COR-L47 (cell line): ENCODE measurements around the gene LYRM9.
"Not testable (repeated sequence)": the region's sequence is repeated elsewhere in the genome, so short reads cannot be mapped to it uniquely, and the experiment has no call there.

Experiments used
- DNase-seq: peaks from one replicate; lab custom pipeline; 2025; lab: John Stamatoyannopoulos, UW

LYRM9 gene

DNA sequence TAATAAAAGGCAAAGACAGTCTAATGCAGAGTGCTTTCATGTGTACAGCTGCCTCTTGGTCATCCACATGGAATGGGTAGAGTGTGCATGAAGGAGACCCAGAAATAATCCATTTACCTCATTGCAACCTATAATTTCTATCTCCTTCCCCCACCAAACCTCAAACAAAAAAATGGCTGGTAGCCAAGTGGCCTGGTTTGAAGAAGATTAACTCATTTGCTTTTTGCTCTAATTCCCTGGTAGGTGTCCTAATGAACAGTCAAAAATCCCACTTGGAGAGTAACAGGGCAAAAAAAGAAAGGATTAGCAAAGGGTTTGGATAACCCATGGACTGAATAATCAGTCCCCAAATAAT, 13.0 kb upstream of the LYRM9 start:
- DNase-seq: peak; percentile 53

DNA sequence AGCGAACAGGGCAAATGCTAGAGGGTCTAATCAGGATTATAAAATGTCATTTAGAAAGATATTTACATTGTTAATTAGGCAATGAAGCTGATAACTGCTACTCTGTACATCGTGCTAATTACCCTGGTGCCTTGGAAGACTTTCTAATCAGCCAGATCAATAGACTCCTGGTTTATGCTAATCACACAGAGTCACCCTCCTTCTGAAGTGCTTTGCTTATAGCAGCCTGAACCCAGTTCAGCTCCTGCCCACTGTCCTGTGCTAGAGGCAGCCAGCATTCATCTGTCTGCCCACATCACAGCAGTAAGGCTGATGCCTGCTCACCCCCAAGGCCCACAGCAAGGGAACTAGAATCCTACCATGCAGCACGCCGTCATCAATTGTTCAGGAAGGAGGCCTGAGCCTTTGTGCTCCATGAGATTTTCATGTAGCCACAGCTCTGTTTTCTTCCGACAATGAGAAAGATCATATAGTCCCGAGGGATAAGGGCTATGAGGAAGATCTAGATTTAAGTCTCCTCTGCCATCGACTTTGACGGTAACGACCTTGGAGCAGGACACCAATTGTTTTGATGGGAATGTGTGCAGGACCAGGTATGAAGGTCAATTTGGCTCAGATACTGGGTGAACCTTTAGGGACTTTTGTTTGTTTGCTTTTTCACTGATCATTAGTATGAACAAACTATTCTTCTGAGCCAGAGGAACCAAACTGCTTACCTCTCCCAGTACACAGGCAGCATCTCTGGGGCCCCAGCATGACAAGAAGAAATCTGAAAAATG, 12.5 kb upstream of the LYRM9 start:
- DNase-seq: no peak

- no peak for DNase-seq
These were observed 11.6 kb upstream of the LYRM9 start for GRCh38 chr17:27904534-27905446.

- no peak for DNase-seq
These were observed 10.9 kb upstream of the LYRM9 start for GRCh38 chr17:27904114-27904513.

- no peak for DNase-seq
These were observed 6.4 kb upstream of the LYRM9 start for GRCh38 chr17:27899525-27899924.

DNA sequence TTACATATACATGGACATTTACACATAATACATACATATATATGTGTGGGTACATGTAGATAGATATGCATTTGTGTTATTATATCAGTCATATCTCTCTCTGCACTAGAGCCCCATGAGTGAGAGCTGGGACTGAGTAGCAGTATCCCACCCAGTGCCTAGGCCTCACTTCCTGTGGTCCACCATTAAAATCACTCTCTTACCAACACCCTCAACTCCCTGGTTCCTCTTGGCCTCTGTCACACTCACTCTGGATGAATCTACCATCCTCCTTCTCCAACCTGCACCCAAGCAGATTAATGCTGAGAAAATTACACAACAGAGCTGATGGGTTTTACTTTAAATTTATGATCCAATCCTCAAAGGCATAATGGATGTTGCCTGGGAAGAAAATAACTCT, 4.9 kb upstream of the LYRM9 start:
- no peak for DNase-seq

DNA sequence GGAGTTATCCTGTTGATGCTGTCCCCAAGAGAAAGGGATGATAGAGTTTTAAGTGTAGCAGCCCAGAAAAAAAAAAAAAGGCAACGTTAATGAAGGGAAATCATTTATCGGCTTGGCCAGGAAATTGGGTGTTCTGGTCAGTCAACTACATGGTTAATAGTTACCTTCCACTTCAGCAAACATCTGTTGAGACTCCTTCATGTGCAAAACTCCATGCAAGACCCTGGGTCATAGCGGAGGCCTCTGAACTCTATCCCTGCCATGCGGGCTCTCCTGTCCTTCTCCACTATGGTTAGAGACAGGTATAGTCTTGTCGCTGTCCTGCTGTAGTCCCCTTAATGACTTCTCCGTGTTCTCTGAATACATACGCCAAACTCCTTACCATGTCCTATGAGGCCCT, 3.5 kb upstream of the LYRM9 start:
- DNase-seq: no peak

- no peak for DNase-seq
These were observed 2.9 kb upstream of the LYRM9 start for GRCh38 chr17:27895940-27896535.

DNA sequence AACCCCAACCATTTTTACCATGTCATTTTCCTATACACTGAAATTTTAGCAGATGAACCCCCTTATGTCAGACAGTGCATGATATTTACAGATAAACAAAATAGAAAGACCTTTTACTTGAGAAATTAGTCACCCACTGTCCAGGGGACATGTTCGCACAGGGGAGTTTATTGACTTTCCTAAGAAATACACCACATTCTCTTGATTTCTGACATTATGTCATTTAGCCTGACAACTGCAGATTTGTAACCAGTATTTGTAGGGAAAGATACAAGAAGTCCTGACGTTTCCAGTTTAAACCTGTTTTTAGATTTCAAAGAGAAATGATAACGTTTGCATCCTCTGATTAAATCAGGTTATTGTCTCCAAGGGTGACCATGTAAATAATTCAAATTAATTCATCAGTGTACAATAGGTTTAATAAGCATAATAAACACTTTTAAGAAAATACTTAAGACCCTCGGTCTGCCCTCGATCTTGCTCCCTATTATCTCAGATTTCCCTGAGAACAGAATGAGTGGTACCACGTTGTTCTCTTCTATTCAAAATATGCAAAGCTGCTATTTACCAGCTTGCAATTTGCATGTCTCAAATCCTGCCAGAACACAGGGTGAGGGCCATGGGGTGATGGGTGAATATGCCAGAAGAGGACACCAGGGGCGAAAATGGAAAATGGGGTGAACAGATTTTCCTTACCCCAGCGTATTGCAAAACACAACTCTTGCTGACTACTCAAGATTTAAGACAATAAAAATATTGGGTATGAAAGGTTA, 2.1 kb upstream of the LYRM9 start:
- no peak for DNase-seq

- no peak for DNase-seq
These were observed 807 bp upstream of the LYRM9 start for GRCh38 chr17:27893841-27894503.

DNA sequence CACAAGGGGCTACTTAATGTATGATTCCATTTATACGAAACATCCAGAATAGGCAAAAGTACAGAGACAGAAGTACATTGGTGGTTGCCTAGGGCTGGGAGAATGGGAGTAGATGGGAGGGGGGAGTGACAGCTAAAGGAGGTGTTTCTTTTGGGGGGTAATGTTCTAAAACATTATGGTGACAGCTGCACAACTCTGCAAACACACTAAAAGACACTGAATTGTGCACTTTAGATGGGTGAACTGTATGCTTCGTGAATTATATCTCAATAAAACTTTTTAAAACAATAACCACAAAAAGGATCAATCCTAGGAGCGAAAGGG, 661 bp downstream of the LYRM9 start:
- no peak for DNase-seq

DNA sequence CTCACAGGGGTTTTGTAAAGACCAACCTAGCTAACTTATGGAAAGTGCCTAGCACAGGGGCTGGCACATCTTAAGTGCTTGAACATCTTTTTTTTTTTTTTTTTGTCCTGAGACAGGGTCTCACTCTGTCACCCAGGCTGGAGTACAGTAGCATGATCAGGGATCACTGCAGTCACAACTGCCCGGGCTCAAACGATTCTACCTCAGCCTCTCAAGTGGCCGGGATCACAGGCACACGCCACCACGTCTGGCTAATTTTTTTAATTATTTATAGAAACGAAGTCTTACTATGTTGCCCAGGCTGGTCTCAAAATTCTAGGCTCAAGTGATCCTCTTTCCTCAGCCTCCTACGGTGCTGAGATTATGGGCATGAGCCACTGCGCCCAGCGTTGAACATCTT, 1.3 kb downstream of the LYRM9 start:
- DNase-seq: no peak

DNA sequence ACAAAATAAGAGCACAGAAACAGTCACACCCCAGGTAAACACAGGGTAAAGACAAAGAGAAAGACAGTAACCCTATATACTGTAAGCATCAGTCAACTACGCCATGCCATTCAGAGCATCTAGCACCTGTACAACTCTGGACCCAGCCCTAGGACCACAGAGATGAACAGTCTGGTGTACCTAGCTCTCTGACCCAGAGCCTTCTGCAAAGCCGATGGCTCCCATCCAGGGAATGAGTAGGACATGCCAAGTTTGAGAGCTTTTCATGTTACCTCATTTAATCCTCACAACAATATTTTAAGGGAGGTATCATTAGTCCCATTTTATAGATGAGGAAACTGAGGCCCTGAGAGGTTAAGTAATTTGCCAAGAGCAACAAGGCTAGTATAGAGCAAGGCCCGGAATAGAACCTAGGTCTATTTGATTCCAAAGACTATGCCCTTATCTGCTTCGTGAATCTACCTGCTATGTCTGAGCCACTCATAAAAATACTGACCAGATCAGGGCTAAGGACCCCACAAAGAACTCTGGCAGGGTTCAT, 3.4 kb downstream of the LYRM9 start:
- no peak for DNase-seq

DNA sequence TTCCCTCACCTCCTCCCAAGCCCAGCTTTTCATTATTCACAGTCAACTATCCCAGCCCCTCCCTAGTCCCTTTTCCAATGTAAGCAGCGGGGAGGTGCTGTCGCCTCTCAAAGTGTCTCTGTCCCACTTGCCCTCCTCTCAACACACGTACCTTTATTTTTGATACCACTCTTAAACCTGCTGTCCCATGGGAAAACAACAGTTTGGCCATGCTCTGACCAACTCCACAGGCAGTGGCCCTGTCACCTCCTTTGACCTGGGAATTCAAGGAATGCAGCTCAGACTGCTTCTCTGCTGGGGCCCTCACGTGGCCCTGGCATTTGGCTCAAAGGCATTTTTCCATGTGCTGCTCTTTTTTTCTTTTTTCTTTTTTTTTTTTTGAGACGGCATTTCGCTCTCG, 4.2 kb downstream of the LYRM9 start:
- DNase-seq: no peak

GRCh38 chr17:27888067-27888466, 5.1 kb downstream of the LYRM9 start:
- no peak for DNase-seq

DNA sequence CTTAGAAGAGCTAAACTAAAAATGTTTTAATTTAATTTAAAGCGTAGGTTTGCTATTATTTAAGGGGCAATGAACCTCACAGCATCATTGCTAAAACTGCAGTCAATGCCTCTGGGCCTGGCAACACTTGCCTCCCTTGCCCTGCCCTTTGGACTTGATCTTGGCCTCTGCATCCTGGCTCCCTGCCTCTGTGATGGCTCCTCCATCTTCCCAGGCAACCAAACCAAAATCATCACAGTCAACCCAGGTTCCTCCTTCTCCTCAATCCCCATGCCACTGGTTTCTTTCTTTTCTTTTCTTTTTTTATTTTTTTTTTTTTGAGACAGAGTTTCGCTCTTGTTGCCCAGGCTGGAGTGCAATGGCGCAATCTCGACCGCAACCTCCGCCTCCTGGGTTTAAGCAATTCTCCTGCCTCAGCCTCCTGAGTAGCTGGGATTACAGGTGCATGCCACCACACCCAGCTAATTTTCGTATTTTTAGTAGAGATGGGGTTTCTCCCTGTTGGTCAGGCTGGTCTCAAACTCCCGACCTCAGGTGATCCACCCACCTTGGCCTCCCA, 6.7 kb downstream of the LYRM9 start:
- DNase-seq: not testable (repeated sequence)

DNA sequence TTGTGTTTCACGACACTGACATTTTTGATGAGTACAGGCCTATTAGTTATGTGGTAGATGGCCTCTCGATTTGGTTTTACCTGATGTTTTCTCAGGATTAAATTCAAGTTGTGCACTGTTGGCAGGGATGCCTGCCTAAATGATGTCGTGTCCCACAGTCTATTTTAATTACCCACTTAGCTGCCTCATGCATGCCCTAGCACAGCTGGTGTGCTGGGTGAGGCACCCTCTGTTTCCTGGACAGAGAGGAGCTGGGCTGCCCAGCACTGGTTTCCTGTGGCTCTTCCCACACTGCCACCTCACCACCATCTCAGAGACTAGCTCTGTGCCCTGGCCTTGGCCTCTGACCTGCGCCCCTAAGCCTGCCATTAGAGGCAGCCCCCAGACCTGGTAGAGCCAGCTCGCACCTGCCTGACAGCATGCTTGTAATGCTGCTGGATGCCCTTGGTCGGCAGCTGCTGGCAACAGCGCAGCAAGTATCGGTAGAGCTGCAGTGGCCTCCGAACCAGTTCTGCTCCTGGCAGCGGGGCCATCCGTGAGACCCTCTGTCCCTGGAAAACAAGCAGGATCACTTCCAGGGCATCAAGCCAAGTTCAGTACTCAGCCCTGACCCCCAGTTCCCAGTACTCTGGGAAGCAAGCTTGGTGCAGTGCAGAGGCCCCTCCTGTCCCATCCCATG, 10.9 kb downstream of the LYRM9 start:
- no peak for DNase-seq

DNA sequence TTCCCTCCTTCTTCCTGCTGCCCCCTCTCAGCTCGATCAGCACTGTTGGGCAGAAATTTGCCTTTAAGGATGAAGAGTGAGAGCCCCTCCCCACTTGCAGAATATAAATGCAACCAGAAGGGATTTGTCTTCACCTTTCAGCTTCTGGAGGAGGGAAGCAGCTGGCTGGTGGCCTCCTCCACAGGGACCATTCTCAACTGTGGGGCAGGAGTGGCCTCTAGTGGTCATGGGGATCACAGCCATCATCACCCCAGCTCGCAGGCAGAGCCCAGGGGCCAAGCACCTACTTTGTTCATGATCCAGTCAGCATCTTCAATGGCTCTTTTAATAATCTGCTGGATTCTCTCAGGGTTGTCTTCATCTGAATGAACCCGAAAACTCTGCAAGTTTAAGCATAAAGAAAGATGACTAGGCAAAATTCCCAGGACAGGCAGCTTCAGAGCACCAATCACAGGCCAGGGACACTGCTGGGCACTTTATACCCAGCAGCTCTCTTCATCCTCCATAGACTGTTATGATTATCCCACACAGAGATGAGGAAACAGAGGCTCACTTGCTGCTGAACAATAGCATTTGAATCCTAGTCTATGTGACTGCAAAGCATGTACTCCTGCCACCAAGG, 13.1 kb downstream of the LYRM9 start:
- peak; percentile 62 for DNase-seq

DNA sequence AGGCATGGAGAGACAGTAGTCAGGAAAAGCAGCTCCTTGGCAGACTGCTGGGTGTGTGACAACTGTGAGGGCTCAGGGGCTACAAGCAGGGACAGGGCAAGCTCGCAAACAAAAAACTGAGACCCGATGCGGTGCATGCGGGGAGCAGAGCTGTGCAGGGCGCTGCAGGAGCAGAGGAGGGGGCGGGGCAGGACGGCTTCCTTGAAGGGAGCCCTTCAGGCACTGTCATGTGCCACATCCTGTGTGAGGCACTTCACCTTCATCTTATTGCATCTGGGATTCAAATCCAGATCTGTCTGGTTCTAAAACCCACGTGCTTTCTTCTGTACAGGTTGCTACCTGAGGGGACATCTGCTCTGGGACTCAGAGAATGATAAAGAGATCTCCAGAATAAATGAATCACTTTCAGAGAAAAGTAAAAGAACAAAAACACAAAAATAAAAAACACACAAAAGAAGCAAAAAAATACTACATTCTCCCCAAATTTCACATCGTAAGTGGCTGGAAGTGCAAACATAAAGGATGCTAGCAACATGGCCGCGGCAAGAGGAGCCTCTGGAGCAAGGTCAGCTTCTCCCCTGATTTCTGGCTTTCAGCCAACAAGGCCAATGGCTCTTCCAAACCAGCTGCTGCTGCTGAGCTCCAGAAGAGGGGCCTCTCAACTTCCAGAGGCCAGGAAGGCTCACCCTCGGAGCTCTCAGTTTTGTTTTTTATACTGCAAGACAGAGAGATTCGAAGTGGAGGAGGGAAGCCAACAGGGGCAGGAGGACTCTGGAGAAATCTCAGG, 14.2 kb downstream of the LYRM9 start:
- peak; percentile 7 for DNase-seq
